ENCODE data around the gene DPH7.
"Not testable (repeated sequence)": the region's sequence is repeated elsewhere in the genome, so short reads cannot be mapped to it uniquely, and the experiment has no call there.

DPH7 gene

GRCh38 chr9:137606005-137606621 is 27.4 kb upstream of the DPH7 start:
- DNase-seq: no peak

- peak; percentile 92 to 95 for DNase-seq
Measured at GRCh38 chr9:137605121-137606004, 26.6 kb upstream of the DPH7 start, which contains the start of gene ARRDC1. Gene ARRDC1 (plus strand): TSS chr9:137605686. CDS start chr9:137605718, 32 bp downstream.

- DNase-seq: no peak
Measured at GRCh38 chr9:137604345-137605086, 25.8 kb upstream of the DPH7 start.

GRCh38 chr9:137603879-137604278 is 25.2 kb upstream of the DPH7 start:
- DNase-seq: no peak

- no peak for DNase-seq
Measured at GRCh38 chr9:137602661-137603060, 23.9 kb upstream of the DPH7 start.

GRCh38 chr9:137598943-137599342 is 20.2 kb upstream of the DPH7 start:
- DNase-seq: no peak

GRCh38 chr9:137596577-137596976 is 17.9 kb upstream of the DPH7 start:
- not testable (repeated sequence) for DNase-seq

GRCh38 chr9:137593176-137593575 is 14.5 kb upstream of the DPH7 start:
- no peak for DNase-seq

- DNase-seq: no peak
Measured at GRCh38 chr9:137592767-137593166, 14.0 kb upstream of the DPH7 start.

- peak; percentile 86 to 93 for DNase-seq
Measured at GRCh38 chr9:137590469-137591383, 12.0 kb upstream of the DPH7 start, which contains the start of gene ZMYND19. Gene ZMYND19 (minus strand): TSS chr9:137590512. CDS start chr9:137590263, 249 bp downstream.

GRCh38 chr9:137590123-137590468 is 11.4 kb upstream of the DPH7 start:
- DNase-seq: no peak

- no peak for DNase-seq
Measured at GRCh38 chr9:137589441-137590122, 10.9 kb upstream of the DPH7 start.

GRCh38 chr9:137588891-137589290 is 10.2 kb upstream of the DPH7 start:
- no peak for DNase-seq

GRCh38 chr9:137588311-137588710 is 9.6 kb upstream of the DPH7 start:
- DNase-seq: no peak

GRCh38 chr9:137586854-137587253 is 8.1 kb upstream of the DPH7 start:
- no peak for DNase-seq

- no peak for DNase-seq
Measured at GRCh38 chr9:137583957-137584356, 5.2 kb upstream of the DPH7 start.

- DNase-seq: no peak
Measured at GRCh38 chr9:137583347-137583746, 4.6 kb upstream of the DPH7 start.

- DNase-seq: no peak
Measured at GRCh38 chr9:137582286-137582860, 3.6 kb upstream of the DPH7 start.

GRCh38 chr9:137581361-137582285 is 2.9 kb upstream of the DPH7 start:
- no peak for DNase-seq

GRCh38 chr9:137580954-137581322 is 2.2 kb upstream of the DPH7 start:
- no peak for DNase-seq

Data from stimulated activated CD4-positive, alpha-beta T cell treated with anti-CD3 and anti-CD28 coated beads, Interleukin-4, amount 100 ng/mL, for 4 hours (primary cell).